HepG2 (cell line): ENCODE measurements around the gene VDAC2. TPM values are rescaled to one million over a fixed set of nuclear protein-coding genes. Genes with fewer than 3 reads are reported as not detected.

ENCODE experiments used
- ADNP ChIP-seq: sonication (generic); formaldehyde crosslinking; IDR thresholded peaks from 2 replicates; pipeline ENCODE4 v1.4.0; 2020; ENCODE audit warnings: missing genetic modification reagents
- CC2D1A ChIP-seq: sonication (generic); formaldehyde crosslinking; IDR thresholded peaks from 2 replicates; pipeline ENCODE4 v1.8.1; 2023; ENCODE audit warnings: mild to moderate bottlenecking, missing genetic modification reagents
- ESRRA ChIP-seq: sonication (generic); formaldehyde crosslinking; IDR thresholded peaks from 2 replicates; pipeline ENCODE4 v1.5.1; 2020; ENCODE audit warnings: mild to moderate bottlenecking, low read depth, missing genetic modification reagents
- MTA1 ChIP-seq: sonication (generic); formaldehyde crosslinking; IDR thresholded peaks from 2 replicates; pipeline ENCODE4 v1.4.0; 2020; ENCODE audit warnings: missing genetic modification reagents, mild to moderate bottlenecking, borderline replicate concordance
- NCOA1 ChIP-seq: sonication (generic); formaldehyde crosslinking; IDR thresholded peaks from 2 replicates; pipeline ENCODE4 v1.9.0; 2021; ENCODE audit warnings: missing genetic modification reagents
- NFYB ChIP-seq: sonication (generic); formaldehyde crosslinking; IDR thresholded peaks from 2 replicates; pipeline ENCODE4 v1.4.0; 2020; ENCODE audit warnings: missing genetic modification reagents
- PHB2 ChIP-seq: fragments of 450-650 bp; IDR thresholded peaks from 2 replicates; pipeline ENCODE4 v1.6.1; 2018; ENCODE audit not compliant: partially characterized antibody
- RFX1 ChIP-seq: fragments of 450-650 bp; IDR thresholded peaks from 2 replicates; pipeline ENCODE4 v1.6.1; 2017
- SAFB2 ChIP-seq: sonication (generic); formaldehyde crosslinking; IDR thresholded peaks from 2 replicates; pipeline ENCODE4 v1.5.1; 2020; ENCODE audit warnings: missing genetic modification reagents, low read depth, mild to moderate bottlenecking, borderline replicate concordance
- SAP130 ChIP-seq: IDR thresholded peaks from 2 replicates; pipeline ENCODE4 v1.6.1; 2016; ENCODE audit warnings: low read depth
- SOX5 ChIP-seq: IDR thresholded peaks from 2 replicates; pipeline ENCODE4 v1.6.1; 2016; ENCODE audit warnings: borderline replicate concordance
- SP1 ChIP-seq, 2 experiments: fragments of 450-650 bp in 1 of 2; sonication (generic) in 1 of 2; formaldehyde crosslinking in 1 of 2; IDR thresholded peaks; 2 replicates each; pipeline versions ENCODE4 v1.4.0 to v1.6.1; 2016 to 2020; ENCODE audit warnings: missing genetic modification reagents in 1 of 2
- TBX2 ChIP-seq: sonication (generic); formaldehyde crosslinking; IDR thresholded peaks from 2 replicates; pipeline ENCODE4 v1.5.0; 2020; ENCODE audit warnings: missing genetic modification reagents, mild to moderate bottlenecking, borderline replicate concordance
- THYN1 ChIP-seq: sonication (generic); formaldehyde crosslinking; IDR thresholded peaks from 2 replicates; pipeline ENCODE4 v1.8.1; 2023; ENCODE audit warnings: low read depth, mild to moderate bottlenecking, moderate library complexity, missing genetic modification reagents, borderline replicate concordance
- ZNF24 ChIP-seq: fragments of 450-650 bp; IDR thresholded peaks from 2 replicates; pipeline ENCODE4 v1.6.1; 2017; ENCODE audit warnings: antibody characterized with exemption, mild to moderate bottlenecking
- ZNF260 ChIP-seq: sonication (generic); formaldehyde crosslinking; IDR thresholded peaks from 2 replicates; pipeline ENCODE4 v1.4.0; 2020; ENCODE audit warnings: missing genetic modification reagents, low read depth, mild to moderate bottlenecking, borderline replicate concordance
- ZNF496 ChIP-seq: sonication (generic); formaldehyde crosslinking; IDR thresholded peaks from 2 replicates; pipeline ENCODE4 v1.8.1; 2023; ENCODE audit warnings: mild to moderate bottlenecking, moderate library complexity, missing genetic modification reagents; ENCODE audit not compliant: insufficient replicate concordance
- ZNF552 ChIP-seq: sonication (generic); formaldehyde crosslinking; IDR thresholded peaks from 2 replicates; pipeline ENCODE4 v1.9.0; 2022; ENCODE audit warnings: missing genetic modification reagents, mild to moderate bottlenecking, borderline replicate concordance
- ZNF577 ChIP-seq: sonication (generic); formaldehyde crosslinking; IDR thresholded peaks from 2 replicates; pipeline ENCODE4 v1.4.0; 2020; ENCODE audit warnings: mild to moderate bottlenecking, low read depth, missing genetic modification reagents, borderline replicate concordance
- ZNF782 ChIP-seq: sonication (generic); formaldehyde crosslinking; IDR thresholded peaks from 2 replicates; pipeline ENCODE4 v1.4.0; 2020; ENCODE audit warnings: missing genetic modification reagents, mild to moderate bottlenecking, borderline replicate concordance
- ZSCAN29 ChIP-seq: sonication (generic); formaldehyde crosslinking; conservative IDR thresholded peaks from 2 replicates; pipeline ENCODE4 v1.4.0; 2020; ENCODE audit warnings: mild to moderate bottlenecking, missing genetic modification reagents
- ZSCAN30 ChIP-seq: sonication (generic); formaldehyde crosslinking; IDR thresholded peaks from 2 replicates; pipeline ENCODE4 v1.5.0; 2020; ENCODE audit warnings: mild to moderate bottlenecking, missing genetic modification reagents
- ZSCAN31 ChIP-seq: sonication (generic); formaldehyde crosslinking; IDR thresholded peaks from 2 replicates; pipeline ENCODE4 v1.5.0; 2020; ENCODE audit warnings: low read depth, mild to moderate bottlenecking, missing genetic modification reagents
- polyA plus RNA-seq, 8 experiments: library from polyadenylated mRNA; depleted of rRNA in 3 of 8; stranded (reverse) in 7 of 8; unstranded in 1 of 8; fragments of >200 nt; fragmentation: Illumina TruSeq in 4 of 8; extraction: Trizol in 4 of 8; gene quantifications; 2 replicates each; pipeline versions ENCODE4 v1.2.1 to v1.2.3, GENCODE V29; 2011 to 2016; ENCODE audit warnings: low read depth in 4 of 8, missing spikeins in 1 of 8, mixed read lengths in 1 of 8; ENCODE audit not compliant: insufficient read depth in 1 of 8
- total RNA-seq, 5 experiments: library from RNA; depleted of rRNA; stranded (reverse); fragments of >200 nt; fragmentation: Illumina TruSeq; extraction: Trizol; gene quantifications; 2 replicates each; pipeline ENCODE4 v1.2.3, GENCODE V29; 2016; ENCODE audit warnings: low read depth in 1 of 5
- TF ChIP-seq, protein P1 (sequence below): sonication (generic); formaldehyde crosslinking; IDR thresholded peaks from 2 replicates; pipeline ENCODE4 v1.4.0; 2020; ENCODE audit warnings: mild to moderate bottlenecking, missing genetic modification reagents
- TF ChIP-seq, protein P2 (sequence below): sonication (generic); formaldehyde crosslinking; IDR thresholded peaks from 2 replicates; pipeline ENCODE4 v1.4.0; 2020; ENCODE audit warnings: missing genetic modification reagents
- TF ChIP-seq, protein P3 (sequence below): sonication (generic); formaldehyde crosslinking; IDR thresholded peaks from 2 replicates; pipeline ENCODE4 v1.8.0; 2022; ENCODE audit warnings: mild to moderate bottlenecking, missing genetic modification reagents, borderline replicate concordance

VDAC2 gene
- total and polyA plus RNA-seq, 2 of the 13 experiments (the other 11 are each of a cell fraction or from before 2014, with no cell fraction given): 67.9 to 222 TPM

DNA sequence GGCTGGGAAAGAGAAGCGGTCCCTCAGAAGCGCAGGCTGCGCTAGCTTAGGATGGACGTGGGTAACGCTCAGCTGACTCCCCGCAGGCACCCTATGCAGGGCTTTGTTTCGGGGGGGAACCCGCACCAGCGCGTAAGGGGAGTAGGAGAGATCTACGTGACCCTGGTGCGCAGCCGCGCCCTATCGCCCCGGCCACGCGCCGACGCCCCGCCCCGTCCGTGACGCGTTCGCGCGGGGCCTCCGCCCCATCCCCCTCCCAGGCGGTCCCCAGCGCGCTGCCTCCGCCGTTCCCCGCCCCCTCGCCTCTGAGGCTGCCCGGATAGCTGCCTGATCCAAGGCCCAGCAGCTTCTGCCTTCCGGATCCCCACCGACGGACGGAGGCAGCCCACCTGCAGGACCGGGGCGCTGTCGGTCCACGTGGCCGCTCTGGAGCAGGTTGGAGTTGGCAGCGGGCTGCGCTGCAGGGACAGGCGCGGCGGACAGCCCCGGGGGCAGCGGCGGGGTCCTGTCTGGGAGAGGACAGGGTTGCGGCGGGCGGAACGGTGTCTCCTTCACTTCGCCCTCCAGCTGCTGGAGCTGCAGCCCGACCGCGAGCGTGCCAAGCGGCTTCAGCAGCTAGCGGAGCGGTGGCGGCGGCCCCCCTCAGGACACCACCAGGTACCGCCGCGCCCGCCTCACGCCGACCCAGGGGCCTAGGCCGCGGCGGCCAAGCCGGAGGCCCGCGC, at the start of gene VDAC2 (continued):
- TF ChIP-seq, protein P1, sequence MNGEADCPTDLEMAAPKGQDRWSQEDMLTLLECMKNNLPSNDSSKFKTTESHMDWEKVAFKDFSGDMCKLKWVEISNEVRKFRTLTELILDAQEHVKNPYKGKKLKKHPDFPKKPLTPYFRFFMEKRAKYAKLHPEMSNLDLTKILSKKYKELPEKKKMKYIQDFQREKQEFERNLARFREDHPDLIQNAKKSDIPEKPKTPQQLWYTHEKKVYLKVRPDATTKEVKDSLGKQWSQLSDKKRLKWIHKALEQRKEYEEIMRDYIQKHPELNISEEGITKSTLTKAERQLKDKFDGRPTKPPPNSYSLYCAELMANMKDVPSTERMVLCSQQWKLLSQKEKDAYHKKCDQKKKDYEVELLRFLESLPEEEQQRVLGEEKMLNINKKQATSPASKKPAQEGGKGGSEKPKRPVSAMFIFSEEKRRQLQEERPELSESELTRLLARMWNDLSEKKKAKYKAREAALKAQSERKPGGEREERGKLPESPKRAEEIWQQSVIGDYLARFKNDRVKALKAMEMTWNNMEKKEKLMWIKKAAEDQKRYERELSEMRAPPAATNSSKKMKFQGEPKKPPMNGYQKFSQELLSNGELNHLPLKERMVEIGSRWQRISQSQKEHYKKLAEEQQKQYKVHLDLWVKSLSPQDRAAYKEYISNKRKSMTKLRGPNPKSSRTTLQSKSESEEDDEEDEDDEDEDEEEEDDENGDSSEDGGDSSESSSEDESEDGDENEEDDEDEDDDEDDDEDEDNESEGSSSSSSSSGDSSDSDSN: peak; percentile 95
- TF ChIP-seq MTA1: peak; percentile 58; the same call in 1 of the 2 replicates
- TF ChIP-seq ZSCAN29: peak; percentile 76
- no peak for TF ChIP-seq ZNF552 (CRISPR knock-in tag)
- no peak for TF ChIP-seq ZNF24
- no peak for TF ChIP-seq ADNP (CRISPR knock-in tag)
- peak; percentile 80 for TF ChIP-seq SAP130 (CRISPR knock-in tag)
- TF ChIP-seq TBX2 (CRISPR knock-in tag): peak; percentile 78; the same call in 1 of the 2 replicates
- no peak; the same call in 1 of the 2 replicates for TF ChIP-seq NCOA1
- TF ChIP-seq ESRRA (CRISPR knock-in tag): peak; percentile 95
- TF ChIP-seq ZNF782: peak; percentile 56; the same call in 1 of the 2 replicates
- TF ChIP-seq RFX1: no peak
- no peak for TF ChIP-seq NFYB (CRISPR knock-in tag)
- no peak for TF ChIP-seq THYN1
- TF ChIP-seq, protein P2, sequence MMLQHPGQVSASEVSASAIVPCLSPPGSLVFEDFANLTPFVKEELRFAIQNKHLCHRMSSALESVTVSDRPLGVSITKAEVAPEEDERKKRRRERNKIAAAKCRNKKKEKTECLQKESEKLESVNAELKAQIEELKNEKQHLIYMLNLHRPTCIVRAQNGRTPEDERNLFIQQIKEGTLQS (CRISPR knock-in tag): 0 out of 2 replicates have a peak, but pooled peaks have one; percentile 12
- TF ChIP-seq CC2D1A (CRISPR knock-in tag): no peak
- TF ChIP-seq ZSCAN31 (CRISPR knock-in tag): no peak; the same call in 1 of the 2 replicates
- TF ChIP-seq, protein P3, sequence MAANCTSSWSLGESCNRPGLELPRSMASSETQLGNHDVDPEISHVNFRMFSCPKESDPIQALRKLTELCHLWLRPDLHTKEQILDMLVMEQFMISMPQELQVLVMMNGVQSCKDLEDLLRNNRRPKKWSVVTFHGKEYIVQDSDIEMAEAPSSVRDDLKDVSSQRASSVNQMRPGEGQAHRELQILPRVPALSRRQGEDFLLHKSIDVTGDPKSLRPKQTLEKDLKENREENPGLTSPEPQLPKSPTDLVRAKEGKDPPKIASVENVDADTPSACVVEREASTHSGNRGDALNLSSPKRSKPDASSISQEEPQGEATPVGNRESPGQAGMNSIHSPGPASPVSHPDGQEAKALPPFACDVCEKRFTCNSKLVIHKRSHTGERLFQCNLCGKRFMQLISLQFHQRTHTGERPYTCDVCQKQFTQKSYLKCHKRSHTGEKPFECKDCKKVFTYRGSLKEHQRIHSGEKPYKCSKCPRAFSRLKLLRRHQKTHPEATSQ (CRISPR knock-in tag): no peak
- no peak for TF ChIP-seq ZNF577 (CRISPR knock-in tag)
- TF ChIP-seq SOX5: no peak; the same call in 1 of the 2 replicates
- TF ChIP-seq ZSCAN30 (CRISPR knock-in tag): peak; percentile 89; the same call in 1 of the 2 replicates
- no peak for TF ChIP-seq ZNF496 (CRISPR knock-in tag)
- no peak for TF ChIP-seq PHB2
- peak; percentile 82; the same call in 1 of the 2 replicates for TF ChIP-seq SAFB2 (CRISPR knock-in tag)
- no peak for TF ChIP-seq SP1 (IDR thresholded peaks at IDR 0.05)
- TF ChIP-seq SP1 (CRISPR knock-in tag; IDR thresholded peaks at IDR 0.05): peak; percentile 85
- no peak for TF ChIP-seq ZNF260 (CRISPR knock-in tag)
